RWPE1 (cell line): Measurements from ENCODE around the gene DDI2.
"Not testable (repeated sequence)": the region's sequence is repeated elsewhere in the genome, so short reads cannot be mapped to it uniquely, and the experiment has no call there.

Source experiments
- CTCF ChIA-PET: fragments of 350-600 bp; sonication (Branson Sonifier 250); formaldehyde crosslinking; extraction: SDS; loops from one replicate; lab custom pipeline; 2021; lab: Yijun Ruan, JAX
- POLR2A ChIA-PET: fragments of 400-600 bp; formaldehyde crosslinking; extraction: SDS; loops from one replicate; lab custom pipeline; 2020; ENCODE audit warnings: antibody characterized with exemption; ENCODE audit not compliant: low non-redundant PET; lab: Yijun Ruan, JAX
- DNase-seq: peaks from one replicate; pipeline ENCODE4 v3.0.0; 2012; ENCODE audit warnings: low spot score
- H3K27ac ChIP-seq: fragments of 450-650 bp; 2 replicates; pipeline ENCODE4 v1.5.1; 2017
- CTCF ChIP-seq: fragments of 450-650 bp; conservative IDR thresholded peaks from 2 replicates; pipeline ENCODE4 v1.5.1; 2017; ENCODE audit warnings: low read depth, mild to moderate bottlenecking

DDI2 gene

GRCh38 chr1:15690317-15690716 is 73.1 kb downstream of the DDI2 start:
- no peak for DNase-seq
- ChIA-PET CTCF (interaction anchor here (0.5 to 0.7 kb wide), 4 partner anchors 36 to 1252 kb away, joined by 3 to 5 read pairs (median 4); no protein-coding TSS in a partner anchor), POLR2A (no interaction called here)
- no peak overlapping the region for H3K27ac ChIP-seq
- no peak for TF ChIP-seq CTCF

- H3K27ac ChIP-seq = peak overlapping the region; percentile 27; the same call in 1 of the 2 replicates
- no peak for DNase-seq
- ChIA-PET CTCF (interaction anchor here (0.6 to 0.9 kb wide), 5 partner anchors 11 to 331 kb away, joined by 3 to 5 read pairs (median 4); no protein-coding TSS in a partner anchor), POLR2A (no interaction called here)
- no peak for TF ChIP-seq CTCF
Observed at GRCh38 chr1:15691434-15692032, 74.3 kb downstream of the DDI2 start.

GRCh38 chr1:15692121-15692682 is 74.9 kb downstream of the DDI2 start:
- ChIA-PET POLR2A (no interaction called here), CTCF (interaction anchor here (0.6 to 0.9 kb wide), 5 partner anchors 12 to 332 kb away, joined by 3 to 5 read pairs (median 3); no protein-coding TSS in a partner anchor)
- no peak for DNase-seq
- TF ChIP-seq CTCF = no peak
- no peak overlapping the region for H3K27ac ChIP-seq

DNA sequence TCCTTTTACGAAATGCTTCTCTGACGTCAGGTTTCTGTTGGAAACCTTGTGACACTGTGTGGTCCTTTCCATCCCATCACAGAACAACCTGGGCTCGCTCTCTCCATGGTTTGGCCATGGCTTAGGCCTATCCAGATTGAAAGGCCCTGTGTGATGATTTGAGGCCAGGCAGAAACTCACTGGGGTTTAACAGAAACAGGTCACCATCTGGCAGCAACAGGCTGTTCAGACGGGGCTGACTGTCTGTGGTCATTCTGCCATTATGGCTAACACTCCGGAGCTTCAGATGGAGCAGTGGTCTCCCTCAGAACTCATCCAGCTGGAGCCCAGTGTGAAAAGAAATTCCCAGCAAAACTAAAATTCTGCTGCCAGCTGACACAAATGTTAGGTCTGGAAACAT is 76.1 kb downstream of the DDI2 start:
- ChIA-PET CTCF (no interaction called here), POLR2A (no interaction called here)
- DNase-seq = no peak
- peak overlapping the region; percentile 42 for H3K27ac ChIP-seq
- TF ChIP-seq CTCF = no peak

- ChIA-PET CTCF (no interaction called here), POLR2A (no interaction called here)
- no peak for TF ChIP-seq CTCF
- DNase-seq = no peak
- peak overlapping the region; percentile 54 for H3K27ac ChIP-seq
Observed at GRCh38 chr1:15696956-15697521, 79.8 kb downstream of the DDI2 start.

DNA sequence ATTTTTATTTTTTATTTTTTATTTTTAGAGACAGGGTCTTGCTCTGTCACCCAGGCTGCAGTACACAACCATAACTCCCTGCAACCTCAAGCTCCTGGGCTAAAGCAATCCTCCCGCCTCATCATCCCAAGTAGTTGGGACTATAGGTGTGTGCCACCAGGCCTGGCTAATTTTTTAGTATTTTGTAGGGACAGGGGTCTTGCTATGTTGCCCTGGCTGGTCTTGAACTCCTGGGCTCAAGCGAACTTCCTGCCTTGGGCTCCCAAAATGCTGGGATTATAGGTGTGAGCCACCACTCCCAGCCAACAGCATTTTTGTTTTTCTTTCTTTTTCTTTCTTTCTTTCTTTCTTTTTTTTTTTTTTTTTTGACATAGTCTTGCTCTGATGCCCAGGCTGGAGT is 80.9 kb downstream of the DDI2 start:
- DNase-seq = no peak
- CTCF ChIA-PET = no interaction called here
- POLR2A ChIA-PET = interaction anchor here (0.6 kb wide), 1 partner anchor 25 kb away, joined by 3 read pairs; no protein-coding TSS in a partner anchor
- no peak overlapping the region for H3K27ac ChIP-seq
- no peak for TF ChIP-seq CTCF

GRCh38 chr1:15699321-15699720 is 82.1 kb downstream of the DDI2 start:
- CTCF ChIA-PET, DNase-seq, H3K27ac ChIP-seq, POLR2A ChIA-PET: not testable (repeated sequence)
